ENCODE results near the gene ARID3A.

DNA sequence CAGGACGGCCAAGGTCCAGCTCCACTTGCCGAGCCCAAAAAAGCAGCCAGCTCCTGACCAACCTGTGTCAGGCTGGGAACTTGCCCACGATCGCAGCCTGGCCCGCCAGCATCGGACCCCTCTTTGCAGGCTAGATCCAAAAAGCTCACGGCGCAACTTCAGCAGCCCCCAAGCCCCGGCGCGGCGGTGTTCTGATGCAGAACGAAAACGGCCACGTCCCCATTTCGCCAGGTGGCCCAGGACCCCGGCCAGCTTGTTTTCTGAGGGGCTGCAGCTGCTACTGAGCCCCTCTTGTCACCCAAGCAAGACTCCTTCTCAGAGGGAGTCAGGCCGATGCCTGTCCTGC lies 93.8 kb downstream of the ARID3A start:
- TF ChIP-seq ZNF416 (CRISPR knock-in tag; IDR thresholded peaks at IDR 0.05) = no peak
- TF ChIP-seq, protein P1, sequence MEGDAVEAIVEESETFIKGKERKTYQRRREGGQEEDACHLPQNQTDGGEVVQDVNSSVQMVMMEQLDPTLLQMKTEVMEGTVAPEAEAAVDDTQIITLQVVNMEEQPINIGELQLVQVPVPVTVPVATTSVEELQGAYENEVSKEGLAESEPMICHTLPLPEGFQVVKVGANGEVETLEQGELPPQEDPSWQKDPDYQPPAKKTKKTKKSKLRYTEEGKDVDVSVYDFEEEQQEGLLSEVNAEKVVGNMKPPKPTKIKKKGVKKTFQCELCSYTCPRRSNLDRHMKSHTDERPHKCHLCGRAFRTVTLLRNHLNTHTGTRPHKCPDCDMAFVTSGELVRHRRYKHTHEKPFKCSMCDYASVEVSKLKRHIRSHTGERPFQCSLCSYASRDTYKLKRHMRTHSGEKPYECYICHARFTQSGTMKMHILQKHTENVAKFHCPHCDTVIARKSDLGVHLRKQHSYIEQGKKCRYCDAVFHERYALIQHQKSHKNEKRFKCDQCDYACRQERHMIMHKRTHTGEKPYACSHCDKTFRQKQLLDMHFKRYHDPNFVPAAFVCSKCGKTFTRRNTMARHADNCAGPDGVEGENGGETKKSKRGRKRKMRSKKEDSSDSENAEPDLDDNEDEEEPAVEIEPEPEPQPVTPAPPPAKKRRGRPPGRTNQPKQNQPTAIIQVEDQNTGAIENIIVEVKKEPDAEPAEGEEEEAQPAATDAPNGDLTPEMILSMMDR (IDR thresholded peaks at IDR 0.05) = no peak
- TF ChIP-seq, protein P2, sequence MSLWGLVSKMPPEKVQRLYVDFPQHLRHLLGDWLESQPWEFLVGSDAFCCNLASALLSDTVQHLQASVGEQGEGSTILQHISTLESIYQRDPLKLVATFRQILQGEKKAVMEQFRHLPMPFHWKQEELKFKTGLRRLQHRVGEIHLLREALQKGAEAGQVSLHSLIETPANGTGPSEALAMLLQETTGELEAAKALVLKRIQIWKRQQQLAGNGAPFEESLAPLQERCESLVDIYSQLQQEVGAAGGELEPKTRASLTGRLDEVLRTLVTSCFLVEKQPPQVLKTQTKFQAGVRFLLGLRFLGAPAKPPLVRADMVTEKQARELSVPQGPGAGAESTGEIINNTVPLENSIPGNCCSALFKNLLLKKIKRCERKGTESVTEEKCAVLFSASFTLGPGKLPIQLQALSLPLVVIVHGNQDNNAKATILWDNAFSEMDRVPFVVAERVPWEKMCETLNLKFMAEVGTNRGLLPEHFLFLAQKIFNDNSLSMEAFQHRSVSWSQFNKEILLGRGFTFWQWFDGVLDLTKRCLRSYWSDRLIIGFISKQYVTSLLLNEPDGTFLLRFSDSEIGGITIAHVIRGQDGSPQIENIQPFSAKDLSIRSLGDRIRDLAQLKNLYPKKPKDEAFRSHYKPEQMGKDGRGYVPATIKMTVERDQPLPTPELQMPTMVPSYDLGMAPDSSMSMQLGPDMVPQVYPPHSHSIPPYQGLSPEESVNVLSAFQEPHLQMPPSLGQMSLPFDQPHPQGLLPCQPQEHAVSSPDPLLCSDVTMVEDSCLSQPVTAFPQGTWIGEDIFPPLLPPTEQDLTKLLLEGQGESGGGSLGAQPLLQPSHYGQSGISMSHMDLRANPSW (CRISPR knock-in tag; conservative IDR thresholded peaks at IDR 0.05; ENCODE audit: low read depth) = no peak
- TF ChIP-seq, protein P3, sequence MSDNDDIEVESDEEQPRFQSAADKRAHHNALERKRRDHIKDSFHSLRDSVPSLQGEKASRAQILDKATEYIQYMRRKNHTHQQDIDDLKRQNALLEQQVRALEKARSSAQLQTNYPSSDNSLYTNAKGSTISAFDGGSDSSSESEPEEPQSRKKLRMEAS (CRISPR knock-in tag; IDR thresholded peaks at IDR 0.05) = no peak
- no peak for TF ChIP-seq ZNF263 (CRISPR knock-in tag; IDR thresholded peaks at IDR 0.05; ENCODE audit: low read depth)

All from WTC11 (cell line).